GM23248 (cell line): ENCODE data around the gene LRMDA. TPM values are rescaled to one million over a fixed set of nuclear protein-coding genes. Genes with fewer than 3 reads are reported as not detected.
"Not testable (repeated sequence)": the region's sequence is repeated elsewhere in the genome, so short reads cannot be mapped to it uniquely, and the experiment has no call there.

ENCODE experiments used
- DNase-seq: peaks from one replicate; pipeline ENCODE4 v3.0.0-alpha.2; 2015
- H2AFZ ChIP-seq: fragments of 200-600 bp; sonication (generic); 2 replicates; pipeline ENCODE4 v1.6.1; 2016; ENCODE audit warnings: antibody characterized with exemption
- H3F3A ChIP-seq: fragments of 200-600 bp; sonication (generic); 2 replicates; pipeline ENCODE4 v1.6.1; 2016; ENCODE audit warnings: mild to moderate bottlenecking, antibody characterized with exemption, mixed run types; ENCODE audit not compliant: insufficient read depth
- H3K27ac ChIP-seq: fragments of 200-600 bp; sonication (generic); 2 replicates; pipeline ENCODE4 v1.5.1; 2016; ENCODE audit warnings: mild to moderate bottlenecking
- H3K27me3 ChIP-seq: fragments of 200-600 bp; sonication (generic); replicated peaks from 2 replicates; pipeline ENCODE4 v1.6.1; 2016; ENCODE audit warnings: mild to moderate bottlenecking; ENCODE audit not compliant: insufficient read depth
- H3K36me3 ChIP-seq: fragments of 200-600 bp; sonication (generic); 2 replicates; pipeline ENCODE4 v1.6.1; 2016; ENCODE audit warnings: low read depth, mild to moderate bottlenecking
- H3K4me1 ChIP-seq: fragments of 200-600 bp; sonication (generic); 2 replicates; pipeline ENCODE4 v1.6.1; 2016; ENCODE audit warnings: mild to moderate bottlenecking; ENCODE audit not compliant: insufficient read depth
- H3K4me2 ChIP-seq: fragments of 200-600 bp; sonication (generic); one replicate; pipeline ENCODE4 v1.6.1; 2016; ENCODE audit warnings: mild to moderate bottlenecking; ENCODE audit not compliant: unreplicated experiment
- H3K4me3 ChIP-seq: fragments of 200-600 bp; sonication (generic); 2 replicates; pipeline ENCODE4 v1.5.1; 2016; ENCODE audit warnings: mild to moderate bottlenecking
- H3K79me2 ChIP-seq: fragments of 200-600 bp; sonication (generic); 2 replicates; pipeline ENCODE4 v1.6.1; 2016; ENCODE audit warnings: mild to moderate bottlenecking; ENCODE audit not compliant: insufficient read depth
- H3K9ac ChIP-seq: fragments of 200-600 bp; sonication (generic); 2 replicates; pipeline ENCODE4 v1.6.1; 2016; ENCODE audit warnings: mild to moderate bottlenecking
- H3K9me2 ChIP-seq: fragments of 200-600 bp; sonication (generic); 2 replicates; pipeline ENCODE4 v1.6.1; 2016; ENCODE audit warnings: mixed run types, mild to moderate bottlenecking, moderate library complexity; ENCODE audit not compliant: insufficient read depth
- H3K9me3 ChIP-seq: fragments of 200-600 bp; sonication (generic); one replicate; pipeline ENCODE4 v1.6.1; 2017; ENCODE audit warnings: low read depth
- H4K20me1 ChIP-seq: fragments of 200-600 bp; sonication (generic); 2 replicates; pipeline ENCODE4 v1.6.0; 2016; ENCODE audit not compliant: insufficient read depth
- EZH2 ChIP-seq: fragments of 200-600 bp; sonication (generic); IDR thresholded peaks from 2 replicates; pipeline ENCODE4 v1.6.1; 2018; ENCODE audit warnings: antibody characterized with exemption, mild to moderate bottlenecking; ENCODE audit not compliant: insufficient read depth, poor library complexity, severe bottlenecking
- EZH2phosphoT487 ChIP-seq: fragments of 200-600 bp; sonication (generic); IDR thresholded peaks from 2 replicates; pipeline ENCODE4 v1.6.1; 2018; ENCODE audit warnings: antibody characterized with exemption, moderate library complexity, mild to moderate bottlenecking, low read depth; ENCODE audit not compliant: insufficient read depth
- WGBS, 2 experiments: methylation state at CpG; one replicate each; pipeline ENCODE4 v1.1.6; 2015 to 2017; ENCODE audit warnings: low lambda C conversion rate in 2 of 2, low coverage in 1 of 2; ENCODE audit errors: missing lambda C conversion rate in 2 of 2; 5-methylcytosine and 5-hydroxymethylcytosine counted together
- in situ Hi-C: fragments of 300-500 bp; cut with MboI; formaldehyde crosslinking; loops from 2 replicates; pipeline ENCODE4 v1.15.0; 2020
- polyA plus RNA-seq: library from polyadenylated mRNA; unstranded; fragments of >200 nt; fragmentation: Nextera tagmentation; extraction: Ambion mirVana; gene quantifications from 2 replicates; pipeline ENCODE4 v1.2.1, GENCODE V29; 2016
- total RNA-seq: library from RNA; depleted of rRNA; stranded (reverse); fragments of >200 nt; shearing (Covaris generic); gene quantifications from 2 replicates; pipeline ENCODE4 v1.2.3, GENCODE V29; 2014

Gene LRMDA
- total and polyA plus RNA-seq, 2 experiments from 2014 or later: 2.6 TPM; not detected in 1

DNA sequence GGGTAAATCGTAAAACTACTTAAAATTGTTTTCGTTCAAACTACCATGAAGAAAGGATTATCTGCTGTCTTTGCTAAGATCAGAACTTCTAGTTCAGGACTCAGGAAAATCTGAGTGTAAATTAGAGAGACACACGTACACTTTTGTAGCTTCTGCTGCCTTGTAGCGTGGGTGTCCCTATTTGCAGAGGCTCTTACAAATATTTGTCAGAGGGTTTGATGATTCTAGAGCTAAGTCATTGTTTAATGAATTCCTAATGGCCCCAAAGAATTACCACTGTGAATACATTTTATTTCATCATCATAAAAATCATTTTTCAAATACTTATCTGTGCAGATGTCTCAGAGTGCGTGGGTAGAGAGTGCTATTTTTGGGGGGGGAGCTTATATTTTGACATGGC is 314.9 kb downstream of the LRMDA start:
- no peaks in the 10 kb centered on the region for H3K79me2 ChIP-seq
- H2AFZ ChIP-seq: no peak overlapping the region
- no peaks in the 10 kb centered on the region for H3K36me3 ChIP-seq
- H3K27me3 ChIP-seq: no peaks in the 10 kb centered on the region
- H4K20me1 ChIP-seq: no peaks in the 10 kb centered on the region
- WGBS, 2 experiments: 89 to 95% methylated on average over 5 of the region's 5 CpGs
- no peaks in the 10 kb centered on the region for H3F3A ChIP-seq
- no peak overlapping the region for H3K27ac ChIP-seq
- H3K4me1 ChIP-seq: no peaks in the 10 kb centered on the region
- H3K9ac ChIP-seq: no peak overlapping the region
- H3K4me3 ChIP-seq: no peak overlapping the region
- no peak for DNase-seq
- in situ Hi-C loops: no loop called here
- H3K4me2 ChIP-seq: no peak overlapping the region
- no peaks in the 10 kb centered on the region for H3K9me2 ChIP-seq
- no peak for TF ChIP-seq EZH2
- no peak for TF ChIP-seq EZH2phosphoT487
- H3K9me3 ChIP-seq: no peaks in the 10 kb centered on the region

DNA sequence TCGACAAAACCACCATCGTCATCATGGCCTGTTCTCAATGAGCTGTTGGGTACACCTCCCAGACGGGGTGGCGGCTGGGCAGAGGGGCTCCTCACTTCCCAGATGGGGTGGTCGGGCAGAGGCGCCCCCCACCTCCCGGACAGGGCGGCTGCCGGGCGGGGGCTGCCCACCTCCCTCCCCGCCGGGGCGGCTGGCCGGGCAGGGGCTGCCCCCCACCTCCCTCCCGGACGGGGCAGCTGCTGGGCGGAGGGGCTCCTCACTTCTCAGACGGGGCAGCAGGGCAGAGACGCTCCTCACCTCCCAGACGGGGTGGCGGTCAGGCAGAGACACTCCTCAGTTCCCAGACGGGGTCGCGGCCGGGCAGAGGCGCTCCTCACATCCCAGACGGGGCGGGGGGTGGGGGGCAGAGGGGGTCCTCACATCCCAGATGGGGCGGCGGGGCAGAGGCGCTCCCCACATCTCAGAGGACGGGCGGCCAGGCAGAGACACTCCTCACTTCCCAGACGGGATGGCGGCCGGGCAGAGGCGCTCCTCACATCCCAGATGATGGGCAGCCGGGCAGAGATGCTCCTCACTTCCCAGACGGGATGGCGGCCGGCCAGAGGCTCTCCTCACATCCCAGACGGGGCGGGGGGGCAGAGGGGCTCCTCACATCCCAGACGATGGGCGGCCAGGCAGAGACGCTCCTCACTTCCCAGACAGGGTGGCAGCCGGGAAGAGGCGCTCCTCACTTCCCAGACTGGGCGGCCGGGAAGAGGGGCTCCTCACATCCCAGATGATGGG is 318.9 kb downstream of the LRMDA start:
- in situ Hi-C loops, H2AFZ ChIP-seq, H3K4me3 ChIP-seq, H3K27me3 ChIP-seq, DNase-seq, H3K4me2 ChIP-seq, H4K20me1 ChIP-seq, H3K27ac ChIP-seq, H3F3A ChIP-seq, H3K9me2 ChIP-seq, H3K9me3 ChIP-seq, H3K36me3 ChIP-seq, H3K4me1 ChIP-seq, H3K9ac ChIP-seq, H3K79me2 ChIP-seq: not testable (repeated sequence)
- WGBS, 2 experiments: 87 to 88% methylated on average over 3 to 50 of the region's 50 CpGs

DNA sequence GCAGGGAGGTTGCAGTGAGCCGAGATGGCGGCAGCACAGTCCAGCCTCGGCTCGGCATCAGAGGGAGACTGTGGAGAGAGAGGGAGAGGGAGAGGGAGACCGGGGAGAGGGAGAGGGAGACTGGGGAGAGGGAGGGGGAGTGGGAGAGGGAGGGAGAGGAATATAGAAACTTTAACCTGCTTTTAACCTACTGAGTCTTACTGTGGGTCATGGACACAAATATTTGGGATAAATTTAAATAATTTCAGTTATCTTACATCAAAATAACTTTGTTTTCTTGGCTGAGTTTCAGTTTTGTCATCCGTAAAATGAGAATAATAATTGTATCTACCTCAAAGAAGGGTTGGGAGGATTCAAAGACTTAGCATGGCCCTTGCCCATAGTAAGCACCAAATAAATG is 319.8 kb downstream of the LRMDA start:
- no peaks in the 10 kb centered on the region for H3K79me2 ChIP-seq
- H3K27me3 ChIP-seq: 0 out of 2 replicates have a peak, but pooled peaks cover 4% of the 10 kb centered on the region
- in situ Hi-C loops: no loop called here

GRCh38 chr10:75753621-75754020 is 322.2 kb downstream of the LRMDA start:
- Histone ChIP-seq H3K36me3 (no peaks in the 10 kb centered on the region), H3K4me1 (no peaks in the 10 kb centered on the region), H3K4me2 (no peak overlapping the region), H4K20me1 (no peaks in the 10 kb centered on the region), H2AFZ (no peak overlapping the region), H3K9me2 (no peaks in the 10 kb centered on the region), H3K4me3 (no peak overlapping the region), H3K9ac (no peak overlapping the region), H3K27ac (no peak overlapping the region), H3F3A (no peaks in the 10 kb centered on the region), H3K9me3 (no peaks in the 10 kb centered on the region), H3K79me2 (no peaks in the 10 kb centered on the region), H3K27me3 (peaks cover 6% of the 10 kb centered on the region; the same call in 1 of the 2 replicates)
- WGBS, 2 experiments: 87 to 88% methylated on average over 3 of the region's 3 CpGs
- TF ChIP-seq EZH2phosphoT487 (no peak), EZH2 (no peak)
- in situ Hi-C loops: no loop called here
- no peak for DNase-seq

More for the DNA sequence above, 319.8 kb downstream of the LRMDA start:
- no peaks in the 10 kb centered on the region for H3F3A ChIP-seq
- no peak overlapping the region for H3K27ac ChIP-seq
- no peak for DNase-seq
- no peaks in the 10 kb centered on the region for H3K9me3 ChIP-seq
- no peaks in the 10 kb centered on the region for H3K36me3 ChIP-seq
- WGBS, 2 experiments: 59 to 77% methylated on average over 1 to 6 of the region's 6 CpGs
- H3K4me1 ChIP-seq: no peaks in the 10 kb centered on the region
- H3K4me2 ChIP-seq: no peak overlapping the region
- no peaks in the 10 kb centered on the region for H4K20me1 ChIP-seq
- H3K9ac ChIP-seq: no peak overlapping the region
- TF ChIP-seq EZH2phosphoT487 (no peak), EZH2 (no peak)
- H2AFZ ChIP-seq: no peak overlapping the region
- H3K9me2 ChIP-seq: no peaks in the 10 kb centered on the region
- no peak overlapping the region for H3K4me3 ChIP-seq
